ENCODE results near the gene UNC5B. TPM values are rescaled to one million over a fixed set of nuclear protein-coding genes. Genes with fewer than 3 reads are reported as not detected.

Gene UNC5B
- total RNA-seq, 2 donors from 2014 or later, result not detected

- DNase-seq (no peak), ATAC-seq (no peak)
- H3K27me3 Mint-ChIP-seq, result peaks cover 31% of the 10 kb centered on the region
- H3K9me3 ChIP-seq (ENCODE audit: control insufficient read depth, low read length, poor library complexity, severe bottlenecking), result no peaks in the 10 kb centered on the region
- no peak overlapping the region for H3K27ac Mint-ChIP-seq
- no peaks in the 10 kb centered on the region for H3K36me3 Mint-ChIP-seq (ENCODE audit: low read depth)
- H3K4me1 Mint-ChIP-seq, result no peaks in the 10 kb centered on the region
- H3K4me3 Mint-ChIP-seq, result no peak overlapping the region
Observed at GRCh38 chr10:71193516-71193915, 18.9 kb upstream of the UNC5B start.

- H3K4me1 Mint-ChIP-seq, result no peaks in the 10 kb centered on the region
- no peaks in the 10 kb centered on the region for H3K9me3 ChIP-seq (ENCODE audit: control insufficient read depth, low read length, poor library complexity, severe bottlenecking)
- DNase-seq, result no peak
- no peaks in the 10 kb centered on the region for H3K36me3 Mint-ChIP-seq (ENCODE audit: low read depth)
- no peak for ATAC-seq
- H3K27me3 Mint-ChIP-seq, result peaks cover 23% of the 10 kb centered on the region
- H3K4me3 Mint-ChIP-seq, result no peak overlapping the region
- H3K27ac Mint-ChIP-seq, result no peak overlapping the region
Observed at GRCh38 chr10:71197955-71198354, 14.4 kb upstream of the UNC5B start.

- Mint-ChIP-seq H3K4me1 (no peaks in the 10 kb centered on the region), H3K4me3 (no peak overlapping the region), H3K36me3 (ENCODE audit: low read depth) (no peaks in the 10 kb centered on the region), H3K27me3 (peaks cover 53% of the 10 kb centered on the region), H3K27ac (no peak overlapping the region)
- DNase-seq, result no peak
- ATAC-seq, result no peak
- no peaks in the 10 kb centered on the region for H3K9me3 ChIP-seq (ENCODE audit: control insufficient read depth, low read length, poor library complexity, severe bottlenecking)
Observed at GRCh38 chr10:71201849-71202248, 10.5 kb upstream of the UNC5B start.

- Mint-ChIP-seq H3K4me3 (no peak overlapping the region), H3K4me1 (no peaks in the 10 kb centered on the region), H3K27me3 (peaks cover 57% of the 10 kb centered on the region), H3K27ac (no peak overlapping the region), H3K36me3 (ENCODE audit: low read depth) (no peaks in the 10 kb centered on the region)
- no peak for ATAC-seq
- DNase-seq, result no peak
- H3K9me3 ChIP-seq (ENCODE audit: control insufficient read depth, low read length, poor library complexity, severe bottlenecking), result no peaks in the 10 kb centered on the region
Observed at GRCh38 chr10:71202314-71202713, 10.1 kb upstream of the UNC5B start.

GRCh38 chr10:71203124-71203523 lies 9.2 kb upstream of the UNC5B start:
- DNase-seq (no peak), ATAC-seq (no peak)
- H3K4me1 Mint-ChIP-seq, result peaks cover 3% of the 10 kb centered on the region
- H3K4me3 Mint-ChIP-seq, result no peak overlapping the region
- H3K9me3 ChIP-seq (ENCODE audit: control insufficient read depth, low read length, poor library complexity, severe bottlenecking), result no peaks in the 10 kb centered on the region
- no peak overlapping the region for H3K27ac Mint-ChIP-seq
- no peaks in the 10 kb centered on the region for H3K36me3 Mint-ChIP-seq (ENCODE audit: low read depth)
- peaks cover 66% of the 10 kb centered on the region for H3K27me3 Mint-ChIP-seq

GRCh38 chr10:71203716-71204115 lies 8.7 kb upstream of the UNC5B start:
- H3K27ac Mint-ChIP-seq, result no peak overlapping the region
- H3K4me1 Mint-ChIP-seq, result peaks cover 3% of the 10 kb centered on the region
- no peaks in the 10 kb centered on the region for H3K36me3 Mint-ChIP-seq (ENCODE audit: low read depth)
- no peak for ATAC-seq
- no peak for DNase-seq
- H3K27me3 Mint-ChIP-seq, result peaks cover 68% of the 10 kb centered on the region
- H3K9me3 ChIP-seq (ENCODE audit: control insufficient read depth, low read length, poor library complexity, severe bottlenecking), result no peaks in the 10 kb centered on the region
- H3K4me3 Mint-ChIP-seq, result no peak overlapping the region

GRCh38 chr10:71204746-71205145 lies 7.6 kb upstream of the UNC5B start:
- no peak overlapping the region for H3K4me3 Mint-ChIP-seq
- no peak for DNase-seq
- H3K27ac Mint-ChIP-seq, result no peak overlapping the region
- no peaks in the 10 kb centered on the region for H3K9me3 ChIP-seq (ENCODE audit: control insufficient read depth, low read length, poor library complexity, severe bottlenecking)
- ATAC-seq, result no peak
- H3K27me3 Mint-ChIP-seq, result peaks cover 74% of the 10 kb centered on the region
- peaks cover 3% of the 10 kb centered on the region for H3K4me1 Mint-ChIP-seq
- no peaks in the 10 kb centered on the region for H3K36me3 Mint-ChIP-seq (ENCODE audit: low read depth)

GRCh38 chr10:71205468-71205867 lies 6.9 kb upstream of the UNC5B start:
- Mint-ChIP-seq H3K4me1 (peaks cover 3% of the 10 kb centered on the region), H3K27me3 (peaks cover 81% of the 10 kb centered on the region)

GRCh38 chr10:71206911-71207310 lies 5.5 kb upstream of the UNC5B start:
- no peaks in the 10 kb centered on the region for H3K9me3 ChIP-seq (ENCODE audit: control insufficient read depth, low read length, poor library complexity, severe bottlenecking)
- no peak for ATAC-seq
- Mint-ChIP-seq H3K4me3 (no peak overlapping the region), H3K27me3 (peaks cover 86% of the 10 kb centered on the region), H3K27ac (no peak overlapping the region), H3K36me3 (ENCODE audit: low read depth) (peaks cover 3% of the 10 kb centered on the region), H3K4me1 (peaks cover 3% of the 10 kb centered on the region)
- DNase-seq, result no peak

More at GRCh38 chr10:71205468-71205867, 6.9 kb upstream of the UNC5B start:
- no peaks in the 10 kb centered on the region for H3K9me3 ChIP-seq (ENCODE audit: control insufficient read depth, low read length, poor library complexity, severe bottlenecking)
- DNase-seq, result no peak
- H3K27ac Mint-ChIP-seq, result no peak overlapping the region
- H3K4me3 Mint-ChIP-seq, result no peak overlapping the region
- ATAC-seq, result no peak
- H3K36me3 Mint-ChIP-seq (ENCODE audit: low read depth), result no peaks in the 10 kb centered on the region

- DNase-seq, result no peak
- Mint-ChIP-seq H3K27ac (no peak overlapping the region), H3K4me1 (peaks cover 3% of the 10 kb centered on the region), H3K36me3 (ENCODE audit: low read depth) (peaks cover 3% of the 10 kb centered on the region), H3K27me3 (peaks cover 81% of the 10 kb centered on the region), H3K4me3 (peak overlapping the region; percentile 39)
- ATAC-seq, result no peak
- no peaks in the 10 kb centered on the region for H3K9me3 ChIP-seq (ENCODE audit: control insufficient read depth, low read length, poor library complexity, severe bottlenecking)
Observed at GRCh38 chr10:71207578-71207977, 4.8 kb upstream of the UNC5B start.

GRCh38 chr10:71209352-71209715 lies 3.0 kb upstream of the UNC5B start:
- H3K9me3 ChIP-seq (ENCODE audit: control insufficient read depth, low read length, poor library complexity, severe bottlenecking), result no peaks in the 10 kb centered on the region

GRCh38 chr10:71209731-71210541 lies 2.4 kb upstream of the UNC5B start:
- Mint-ChIP-seq H3K27me3 (peaks cover 74% of the 10 kb centered on the region), H3K4me1 (peaks cover 9% of the 10 kb centered on the region), H3K4me3 (no peak overlapping the region), H3K27ac (no peak overlapping the region), H3K36me3 (ENCODE audit: low read depth) (peaks cover 6% of the 10 kb centered on the region)
- no peaks in the 10 kb centered on the region for H3K9me3 ChIP-seq (ENCODE audit: control insufficient read depth, low read length, poor library complexity, severe bottlenecking)
- DNase-seq (no peak), ATAC-seq (no peak)

More at GRCh38 chr10:71209352-71209715, 3.0 kb upstream of the UNC5B start:
- Mint-ChIP-seq H3K27me3 (peaks cover 74% of the 10 kb centered on the region), H3K4me1 (peaks cover 7% of the 10 kb centered on the region), H3K36me3 (ENCODE audit: low read depth) (peaks cover 5% of the 10 kb centered on the region), H3K27ac (no peak overlapping the region), H3K4me3 (no peak overlapping the region)
- no peak for ATAC-seq
- DNase-seq, result no peak

- Mint-ChIP-seq H3K27me3 (peaks cover 69% of the 10 kb centered on the region), H3K4me1 (peaks cover 9% of the 10 kb centered on the region), H3K4me3 (no peak overlapping the region), H3K27ac (no peak overlapping the region), H3K36me3 (ENCODE audit: low read depth) (peaks cover 6% of the 10 kb centered on the region)
- no peaks in the 10 kb centered on the region for H3K9me3 ChIP-seq (ENCODE audit: control insufficient read depth, low read length, poor library complexity, severe bottlenecking)
- no peak for DNase-seq
- ATAC-seq, result no peak
Observed at GRCh38 chr10:71210542-71210871, 1.9 kb upstream of the UNC5B start.

GRCh38 chr10:71211053-71211452 lies 1.3 kb upstream of the UNC5B start:
- ATAC-seq, result no peak
- no peak for DNase-seq
- H3K27ac Mint-ChIP-seq, result no peak overlapping the region
- H3K4me1 Mint-ChIP-seq, result peaks cover 11% of the 10 kb centered on the region
- peaks cover 69% of the 10 kb centered on the region for H3K27me3 Mint-ChIP-seq
- no peaks in the 10 kb centered on the region for H3K9me3 ChIP-seq (ENCODE audit: control insufficient read depth, low read length, poor library complexity, severe bottlenecking)
- peaks cover 8% of the 10 kb centered on the region for H3K36me3 Mint-ChIP-seq (ENCODE audit: low read depth)
- H3K4me3 Mint-ChIP-seq, result no peak overlapping the region

Measured in T-helper 17 cell (primary cell).